ENCODE results near the gene PPP4R3A.
A peak's percentile ranks its signal among the peaks of the same experiment; 100 is the strongest.

PPP4R3A gene

GRCh38 chr14:91516663-91517388 is 6.7 kb upstream of the PPP4R3A start:
- no peak overlapping the region for H3K27ac ChIP-seq (replicated peaks)
- DNase-seq (ENCODE audit: low read depth in 1 of 2, low spot score in 1 of 2): no peak
- no peaks in the 10 kb centered on the region for H3K27me3 ChIP-seq (ENCODE audit: insufficient read depth, poor library complexity, severe bottlenecking)
- H3K4me3 ChIP-seq (replicated peaks; ENCODE audit: insufficient read depth, low read length): no peak overlapping the region
- TF ChIP-seq SPI1 (IDR thresholded peaks at IDR 0.05; ENCODE audit: borderline replicate concordance, low read depth) (peak; percentile 62; the same call in 1 of the 2 replicates), POLR2AphosphoS5 (IDR thresholded peaks at IDR 0.05; ENCODE audit: low read depth) (no peak)

- H3K27ac ChIP-seq (replicated peaks): no peak overlapping the region
- H3K27me3 ChIP-seq (ENCODE audit: insufficient read depth, poor library complexity, severe bottlenecking): no peaks in the 10 kb centered on the region
- H3K4me3 ChIP-seq (replicated peaks; ENCODE audit: insufficient read depth, low read length): no peak overlapping the region
- TF ChIP-seq GABPA (IDR thresholded peaks at IDR 0.05; ENCODE audit: low read depth): no peak
- no peak for TF ChIP-seq POLR2AphosphoS5 (IDR thresholded peaks at IDR 0.05; ENCODE audit: low read depth)
- DNase-seq (ENCODE audit: low read depth in 1 of 2, low spot score in 1 of 2): no peak
These were observed 5.9 kb upstream of the PPP4R3A start for GRCh38 chr14:91515979-91516378.

GRCh38 chr14:91511043-91511383 is 903 bp upstream of the PPP4R3A start:
- DNase-seq (ENCODE audit: low read depth in 1 of 2, low spot score in 1 of 2): no peak
- TF ChIP-seq REST (IDR thresholded peaks at IDR 0.05; ENCODE audit: insufficient replicate concordance, low read depth) (no peak), GABPA (IDR thresholded peaks at IDR 0.05; ENCODE audit: low read depth) (no peak), SPI1 (IDR thresholded peaks at IDR 0.05; ENCODE audit: borderline replicate concordance, low read depth) (no peak), CTCF (IDR thresholded peaks at IDR 0.05; ENCODE audit: insufficient read depth, low read length) (no peak), POLR2AphosphoS5 (IDR thresholded peaks at IDR 0.05; ENCODE audit: low read depth) (no peak)
- H3K27ac ChIP-seq (replicated peaks): peak overlapping the region; percentile 100
- peak overlapping the region; percentile 73 for H3K4me3 ChIP-seq (replicated peaks; ENCODE audit: insufficient read depth, low read length)
- no peaks in the 10 kb centered on the region for H3K27me3 ChIP-seq (ENCODE audit: insufficient read depth, poor library complexity, severe bottlenecking)

GRCh38 chr14:91509878-91510170 is 286 bp downstream of the PPP4R3A start:
- Histone ChIP-seq H3K27ac (replicated peaks) (peak overlapping the region; percentile 100), H3K4me3 (replicated peaks; ENCODE audit: insufficient read depth, low read length) (peak overlapping the region; percentile 73), H3K27me3 (ENCODE audit: insufficient read depth, poor library complexity, severe bottlenecking) (no peaks in the 10 kb centered on the region)
- no peak for DNase-seq (ENCODE audit: low read depth in 1 of 2, low spot score in 1 of 2)
- TF ChIP-seq POLR2AphosphoS5 (IDR thresholded peaks at IDR 0.05; ENCODE audit: low read depth) (no peak), REST (IDR thresholded peaks at IDR 0.05; ENCODE audit: insufficient replicate concordance, low read depth) (no peak), CTCF (IDR thresholded peaks at IDR 0.05; ENCODE audit: insufficient read depth, low read length) (no peak), GABPA (IDR thresholded peaks at IDR 0.05; ENCODE audit: low read depth) (no peak), SPI1 (IDR thresholded peaks at IDR 0.05; ENCODE audit: borderline replicate concordance, low read depth) (no peak)

All from HL-60 (cell line).